Stimulated activated CD8-positive, alpha-beta memory T cell treated with anti-CD3 and anti-CD28 coated beads, Interleukin-7, amount 100 ng/mL, for 1 hour (primary cell): ENCODE data around the gene PLPP4.

Source experiments
- DNase-seq, 2 donors: peaks; one replicate each; pipeline ENCODE4 v3.0.0-alpha.2; 2020; ENCODE audit warnings: low read depth in 2 of 2

PLPP4 gene

GRCh38 chr10:120457431-120458172, 575 bp downstream of the PLPP4 start:
- no peak for DNase-seq

GRCh38 chr10:120458432-120458831, 1.4 kb downstream of the PLPP4 start:
- DNase-seq = no peak

- no peak for DNase-seq
Measured at GRCh38 chr10:120459185-120459584, 2.2 kb downstream of the PLPP4 start.

GRCh38 chr10:120460186-120460585, 3.2 kb downstream of the PLPP4 start:
- DNase-seq = no peak

GRCh38 chr10:120460776-120461175, 3.7 kb downstream of the PLPP4 start:
- DNase-seq = no peak

- no peak for DNase-seq
Measured at GRCh38 chr10:120462018-120462682, 5.1 kb downstream of the PLPP4 start.

GRCh38 chr10:120465138-120465537, 8.1 kb downstream of the PLPP4 start:
- DNase-seq = no peak

- DNase-seq = no peak
Measured at GRCh38 chr10:120466006-120466405, 9.0 kb downstream of the PLPP4 start.

GRCh38 chr10:120473593-120473992, 16.6 kb downstream of the PLPP4 start:
- DNase-seq = no peak

- DNase-seq = no peak
Measured at GRCh38 chr10:120474956-120475355, 17.9 kb downstream of the PLPP4 start.

- DNase-seq = no peak
Measured at GRCh38 chr10:120475844-120476791, 19.1 kb downstream of the PLPP4 start.

- no peak for DNase-seq
Measured at GRCh38 chr10:120477021-120477742, 20.2 kb downstream of the PLPP4 start.

GRCh38 chr10:120477743-120478141, 20.7 kb downstream of the PLPP4 start:
- DNase-seq = no peak

- no peak for DNase-seq
Measured at GRCh38 chr10:120478386-120478785, 21.4 kb downstream of the PLPP4 start.

GRCh38 chr10:120479506-120479905, 22.5 kb downstream of the PLPP4 start:
- DNase-seq = no peak

GRCh38 chr10:120480065-120480600, 23.1 kb downstream of the PLPP4 start:
- DNase-seq = no peak

- no peak for DNase-seq
Measured at GRCh38 chr10:120480848-120481247, 23.8 kb downstream of the PLPP4 start.

- no peak for DNase-seq
Measured at GRCh38 chr10:120483006-120483405, 26.0 kb downstream of the PLPP4 start.

- no peak for DNase-seq
Measured at GRCh38 chr10:120483651-120484301, 26.7 kb downstream of the PLPP4 start.

- no peak for DNase-seq
Measured at GRCh38 chr10:120485946-120486345, 28.9 kb downstream of the PLPP4 start.

- no peak for DNase-seq
Measured at GRCh38 chr10:120486671-120487205, 29.7 kb downstream of the PLPP4 start.
